ENCODE results near the gene F11. TPM values are rescaled to one million over a fixed set of nuclear protein-coding genes. Genes with fewer than 3 reads are reported as not detected.
A peak's percentile ranks its signal among the peaks of the same experiment; 100 is the strongest.

F11 gene
- total and polyA plus RNA-seq, 2 of the 13 experiments (the other 11 are each of a cell fraction or from before 2014, with no cell fraction given) = 35.1 to 58.0 TPM

DNA sequence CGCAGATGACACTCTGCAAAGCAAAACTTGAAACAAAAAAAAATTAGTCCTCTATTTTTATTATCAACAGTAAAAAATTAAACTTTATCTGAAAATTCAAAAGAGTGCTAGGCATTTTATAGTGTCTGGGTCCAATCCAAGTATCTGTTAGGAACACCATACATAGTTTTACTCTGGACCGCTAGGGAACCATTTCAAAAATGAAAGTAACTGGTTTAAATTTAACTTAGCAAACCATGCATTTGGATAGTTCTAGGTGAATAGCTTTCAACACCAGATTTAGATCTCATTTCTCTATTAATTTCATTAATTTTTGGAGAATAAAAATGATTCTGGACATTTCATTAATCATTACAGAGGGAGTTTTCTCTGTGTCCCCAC, 37.5 kb upstream of the F11 start:
- Histone ChIP-seq H3K4me2 (ENCODE audit: low read depth, low read length) (peak overlapping the region; percentile 56), H3K9me3 (ENCODE audit: low read length) (peaks cover 8% of the 10 kb centered on the region; the same call in 1 of the 2 replicates), H3K4me3 (replicated peaks in 1 of 3; ENCODE audit: insufficient read depth in 1 of 3, low read depth in 2 of 3, low read length in 3 of 3) (no peak overlapping the region; a peak in 1 of 6 replicates), H3K36me3 (replicated peaks in 1 of 2; ENCODE audit: control insufficient read depth in 1 of 2, insufficient read depth in 2 of 2, low read length in 2 of 2) (no peaks in the 10 kb centered on the region), H3K9ac (ENCODE audit: insufficient read depth, low read depth, low read length) (no peak overlapping the region), H3K79me2 (ENCODE audit: insufficient read depth, low read length) (no peaks in the 10 kb centered on the region), H3K27me3 (ENCODE audit: control insufficient read depth in 1 of 2, insufficient read depth in 2 of 2, low read length in 2 of 2) (peaks cover 0 to 1% of the 10 kb centered on the region in 2 experiments; a peak in 1 of 5 replicates), H4K20me1 (ENCODE audit: insufficient read depth, low read length) (no peaks in the 10 kb centered on the region), H3K27ac (ENCODE audit: extremely low read length, insufficient read depth, low read length) (no peak overlapping the region), H2AFZ (ENCODE audit: low read length) (no peak overlapping the region), H3K4me1 (ENCODE audit: insufficient read depth, low read length) (peaks cover 25% of the 10 kb centered on the region)
- DNase-seq (ENCODE audit: low spot score) (no peak), FAIRE-seq (no peak), ATAC-seq (no peak)
- 27% methylated on average over 2 of the region's 2 CpGs for WGBS (ENCODE audit: low lambda C conversion rate)
- POLR2A ChIA-PET = interaction anchor here (0.7 to 1.2 kb wide), 2 partner anchors 32 to 37 kb away, joined by 3 read pairs; partner anchors contain the start of gene F11
- CTCF ChIA-PET (ENCODE audit: low intra/inter-chr PET ratio, low total read pairs) = no interaction called here
- no TSS peak for BruUV-seq (replicated peaks)
- in situ Hi-C loops (cut with HindIII; ENCODE audit: extremely low pct_ligation_motif_present, low pct_unique_long_range_greater_than_20kb) = no loop called here
- TF ChIP-seq NKX3-1 (CRISPR knock-in tag; IDR thresholded peaks at IDR 0.05) (no peak), BRCA1 (CRISPR knock-in tag; IDR thresholded peaks at IDR 0.05) (no peak), ZFP1 (CRISPR knock-in tag; IDR thresholded peaks at IDR 0.05) (no peak), ZFP62 (CRISPR knock-in tag; IDR thresholded peaks at IDR 0.05) (no peak), REXO4 (CRISPR knock-in tag; IDR thresholded peaks at IDR 0.05; ENCODE audit: borderline replicate concordance) (no peak), MATR3 (CRISPR knock-in tag; IDR thresholded peaks at IDR 0.05) (no peak), ZEB1 (IDR thresholded peaks at IDR 0.05; ENCODE audit: insufficient replicate concordance, low read depth) (no peak), TIGD3 (CRISPR knock-in tag; IDR thresholded peaks at IDR 0.05; ENCODE audit: borderline replicate concordance) (no peak), ZNF749 (CRISPR knock-in tag; IDR thresholded peaks at IDR 0.05; ENCODE audit: borderline replicate concordance) (no peak), GPN1 (CRISPR knock-in tag; IDR thresholded peaks at IDR 0.05; ENCODE audit: borderline replicate concordance) (no peak)
- TF ChIP-seq, protein P1, sequence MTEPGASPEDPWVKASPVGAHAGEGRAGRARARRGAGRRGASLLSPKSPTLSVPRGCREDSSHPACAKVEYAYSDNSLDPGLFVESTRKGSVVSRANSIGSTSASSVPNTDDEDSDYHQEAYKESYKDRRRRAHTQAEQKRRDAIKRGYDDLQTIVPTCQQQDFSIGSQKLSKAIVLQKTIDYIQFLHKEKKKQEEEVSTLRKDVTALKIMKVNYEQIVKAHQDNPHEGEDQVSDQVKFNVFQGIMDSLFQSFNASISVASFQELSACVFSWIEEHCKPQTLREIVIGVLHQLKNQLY (CRISPR knock-in tag; IDR thresholded peaks at IDR 0.05) = no peak
- intact Hi-C loops (cut with micrococcal nuclease; ENCODE audit: unreplicated experiment) = no loop called here

Data from HepG2 (cell line).